ENCODE data around the gene ANKRD13B.
A peak's percentile ranks its signal among the peaks of the same experiment; 100 is the strongest.

The ANKRD13B gene

GRCh38 chr17:29568331-29569244, 24.3 kb upstream of the ANKRD13B start, which contains the start of gene TP53I13:
TSS of gene TP53I13 (plus strand) at chr17:29568701. CDS start at chr17:29568759, 58 bp downstream.
- DNase-seq (ENCODE audit: low read depth in 1 of 2, low spot score in 1 of 2) = peak; percentile 82 to 90

GRCh38 chr17:29569245-29569950, 23.5 kb upstream of the ANKRD13B start:
- DNase-seq (ENCODE audit: low read depth in 1 of 2, low spot score in 1 of 2) = no peak

GRCh38 chr17:29570521-29570920, 22.4 kb upstream of the ANKRD13B start:
- no peak for DNase-seq (ENCODE audit: low read depth in 1 of 2, low spot score in 1 of 2)

GRCh38 chr17:29571486-29571882, 21.4 kb upstream of the ANKRD13B start:
- no peak for DNase-seq (ENCODE audit: low read depth in 1 of 2, low spot score in 1 of 2)

GRCh38 chr17:29571883-29572681, 20.9 kb upstream of the ANKRD13B start:
- no peak for DNase-seq (ENCODE audit: low read depth in 1 of 2, low spot score in 1 of 2)

- peak in 1 of 2 donors; percentile 61 for DNase-seq (ENCODE audit: low read depth in 1 of 2, low spot score in 1 of 2)
Observed at GRCh38 chr17:29572691-29573557, 20.0 kb upstream of the ANKRD13B start.

- no peak for DNase-seq (ENCODE audit: low read depth in 1 of 2, low spot score in 1 of 2)
Observed at GRCh38 chr17:29573558-29573869, 19.4 kb upstream of the ANKRD13B start.

GRCh38 chr17:29573871-29574731, 18.8 kb upstream of the ANKRD13B start:
- no peak for DNase-seq (ENCODE audit: low read depth in 1 of 2, low spot score in 1 of 2)

- no peak for DNase-seq (ENCODE audit: low read depth in 1 of 2, low spot score in 1 of 2)
Observed at GRCh38 chr17:29574732-29575510, 18.0 kb upstream of the ANKRD13B start.

- DNase-seq (ENCODE audit: low read depth in 1 of 2, low spot score in 1 of 2) = no peak
Observed at GRCh38 chr17:29575511-29576213, 17.3 kb upstream of the ANKRD13B start.

- DNase-seq (ENCODE audit: low read depth in 1 of 2, low spot score in 1 of 2) = no peak
Observed at GRCh38 chr17:29576214-29577000, 16.5 kb upstream of the ANKRD13B start.

- DNase-seq (ENCODE audit: low read depth in 1 of 2, low spot score in 1 of 2) = no peak
Observed at GRCh38 chr17:29577001-29577370, 15.9 kb upstream of the ANKRD13B start.

GRCh38 chr17:29577385-29578211, 15.3 kb upstream of the ANKRD13B start:
- no peak for DNase-seq (ENCODE audit: low read depth in 1 of 2, low spot score in 1 of 2)

- no peak for DNase-seq (ENCODE audit: low read depth in 1 of 2, low spot score in 1 of 2)
Observed at GRCh38 chr17:29578626-29579485, 14.1 kb upstream of the ANKRD13B start.

GRCh38 chr17:29579866-29580771, 12.8 kb upstream of the ANKRD13B start:
- DNase-seq (ENCODE audit: low read depth in 1 of 2, low spot score in 1 of 2) = peak; percentile 82 to 88
